GM23338 (cell line): ENCODE measurements around the gene LMOD1.

Experiments
- CREB1 ChIP-seq: fragments of 250-450 bp; sonication (Bioruptor Pico); IDR thresholded peaks from 2 replicates; pipeline ENCODE4 v1.5.0; 2020; ENCODE audit warnings: low read depth, mild to moderate bottlenecking, moderate library complexity
- CTCF ChIP-seq, 2 experiments: fragments of 200-600 bp in 1 of 2; sonication (generic) in 1 of 2; conservative IDR thresholded peaks; 2 replicates each; pipeline versions ENCODE4 v1.5.1 to v1.6.1; 2016 to 2017; ENCODE audit warnings: antibody characterized with exemption in 2 of 2, low read depth in 2 of 2, mild to moderate bottlenecking in 2 of 2, moderate library complexity in 1 of 2
- ETS1 ChIP-seq: IDR thresholded peaks from 2 replicates; pipeline ENCODE4 v1.6.1; 2016; ENCODE audit warnings: antibody characterized with exemption
- EZH2 ChIP-seq: fragments of 200-600 bp; sonication (generic); IDR thresholded peaks from one replicate; pipeline ENCODE4 v1.8.0; 2017; ENCODE audit warnings: antibody characterized with exemption, mild to moderate bottlenecking, low read depth; ENCODE audit not compliant: unreplicated experiment
- EZH2phosphoT487 ChIP-seq: fragments of 200-600 bp; sonication (generic); IDR thresholded peaks from one replicate; pipeline ENCODE4 v1.8.1; 2018; ENCODE audit warnings: antibody characterized with exemption; ENCODE audit not compliant: unreplicated experiment
- JUNB ChIP-seq: IDR thresholded peaks from one replicate; pipeline ENCODE4 v1.6.1; 2016; ENCODE audit warnings: antibody characterized with exemption; ENCODE audit not compliant: unreplicated experiment
- NANOG ChIP-seq: IDR thresholded peaks from 2 replicates; pipeline ENCODE4 v1.6.1; 2016; ENCODE audit warnings: antibody characterized with exemption, borderline replicate concordance
- POLR2AphosphoS5 ChIP-seq: IDR thresholded peaks from 2 replicates; pipeline ENCODE4 v1.6.1; 2016; ENCODE audit warnings: antibody characterized with exemption, low read depth
- STAT1 ChIP-seq: IDR thresholded peaks from one replicate; pipeline ENCODE4 v1.6.1; 2016; ENCODE audit warnings: antibody characterized with exemption; ENCODE audit not compliant: unreplicated experiment
- ZNF114 ChIP-seq: fragments of 250-450 bp; sonication (Bioruptor Pico); IDR thresholded peaks from 2 replicates; pipeline ENCODE4 v1.5.0; 2020; ENCODE audit warnings: mild to moderate bottlenecking, moderate library complexity
- ZNF331 ChIP-seq: fragments of 250-450 bp; sonication (Bioruptor Pico); IDR thresholded peaks from 2 replicates; pipeline ENCODE4 v1.5.0; 2020; ENCODE audit warnings: low read depth, mild to moderate bottlenecking, moderate library complexity
- TF ChIP-seq, protein P1 (sequence below): IDR thresholded peaks from one replicate; pipeline ENCODE4 v1.6.1; 2018; ENCODE audit warnings: antibody characterized with exemption; ENCODE audit not compliant: unreplicated experiment
- TF ChIP-seq, protein P2 (sequence below): fragments of 250-450 bp; sonication (Bioruptor Pico); IDR thresholded peaks from 2 replicates; pipeline ENCODE4 v1.5.0; 2020; ENCODE audit warnings: mild to moderate bottlenecking, moderate library complexity

DNA sequence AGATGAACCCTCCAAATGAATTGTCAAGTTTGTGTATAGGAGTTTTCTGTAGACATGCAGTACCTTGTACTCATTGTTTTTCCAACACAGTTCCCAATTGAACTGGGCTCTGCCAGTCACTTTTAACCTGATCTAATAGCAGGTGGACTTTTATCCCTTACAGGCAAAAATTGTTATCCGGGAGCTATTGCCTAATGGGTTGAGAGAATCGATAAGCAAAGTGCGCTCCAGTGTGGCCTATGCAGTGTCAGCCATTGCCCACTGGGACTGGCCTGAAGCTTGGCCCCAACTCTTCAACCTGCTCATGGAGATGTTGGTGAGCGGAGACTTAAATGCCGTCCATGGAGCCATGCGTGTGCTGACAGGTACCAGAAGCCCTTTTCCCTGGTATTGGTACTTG, 98.1 kb downstream of the LMOD1 start:
- TF ChIP-seq CTCF (conservative IDR thresholded peaks at IDR 0.05; ENCODE audit: low read depth in 2 of 2) = no peak
- TF ChIP-seq POLR2AphosphoS5 = no peak
- TF ChIP-seq EZH2phosphoT487 = no peak
- TF ChIP-seq EZH2 = no peak
- TF ChIP-seq, protein P1, sequence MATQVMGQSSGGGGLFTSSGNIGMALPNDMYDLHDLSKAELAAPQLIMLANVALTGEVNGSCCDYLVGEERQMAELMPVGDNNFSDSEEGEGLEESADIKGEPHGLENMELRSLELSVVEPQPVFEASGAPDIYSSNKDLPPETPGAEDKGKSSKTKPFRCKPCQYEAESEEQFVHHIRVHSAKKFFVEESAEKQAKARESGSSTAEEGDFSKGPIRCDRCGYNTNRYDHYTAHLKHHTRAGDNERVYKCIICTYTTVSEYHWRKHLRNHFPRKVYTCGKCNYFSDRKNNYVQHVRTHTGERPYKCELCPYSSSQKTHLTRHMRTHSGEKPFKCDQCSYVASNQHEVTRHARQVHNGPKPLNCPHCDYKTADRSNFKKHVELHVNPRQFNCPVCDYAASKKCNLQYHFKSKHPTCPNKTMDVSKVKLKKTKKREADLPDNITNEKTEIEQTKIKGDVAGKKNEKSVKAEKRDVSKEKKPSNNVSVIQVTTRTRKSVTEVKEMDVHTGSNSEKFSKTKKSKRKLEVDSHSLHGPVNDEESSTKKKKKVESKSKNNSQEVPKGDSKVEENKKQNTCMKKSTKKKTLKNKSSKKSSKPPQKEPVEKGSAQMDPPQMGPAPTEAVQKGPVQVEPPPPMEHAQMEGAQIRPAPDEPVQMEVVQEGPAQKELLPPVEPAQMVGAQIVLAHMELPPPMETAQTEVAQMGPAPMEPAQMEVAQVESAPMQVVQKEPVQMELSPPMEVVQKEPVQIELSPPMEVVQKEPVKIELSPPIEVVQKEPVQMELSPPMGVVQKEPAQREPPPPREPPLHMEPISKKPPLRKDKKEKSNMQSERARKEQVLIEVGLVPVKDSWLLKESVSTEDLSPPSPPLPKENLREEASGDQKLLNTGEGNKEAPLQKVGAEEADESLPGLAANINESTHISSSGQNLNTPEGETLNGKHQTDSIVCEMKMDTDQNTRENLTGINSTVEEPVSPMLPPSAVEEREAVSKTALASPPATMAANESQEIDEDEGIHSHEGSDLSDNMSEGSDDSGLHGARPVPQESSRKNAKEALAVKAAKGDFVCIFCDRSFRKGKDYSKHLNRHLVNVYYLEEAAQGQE = no peak
- TF ChIP-seq ETS1 = no peak
- no peak for TF ChIP-seq CREB1 (CRISPR knock-in tag)
- TF ChIP-seq ZNF331 = no peak
- no peak for TF ChIP-seq JUNB
- TF ChIP-seq STAT1 = no peak
- TF ChIP-seq NANOG = no peak
- TF ChIP-seq, protein P2, sequence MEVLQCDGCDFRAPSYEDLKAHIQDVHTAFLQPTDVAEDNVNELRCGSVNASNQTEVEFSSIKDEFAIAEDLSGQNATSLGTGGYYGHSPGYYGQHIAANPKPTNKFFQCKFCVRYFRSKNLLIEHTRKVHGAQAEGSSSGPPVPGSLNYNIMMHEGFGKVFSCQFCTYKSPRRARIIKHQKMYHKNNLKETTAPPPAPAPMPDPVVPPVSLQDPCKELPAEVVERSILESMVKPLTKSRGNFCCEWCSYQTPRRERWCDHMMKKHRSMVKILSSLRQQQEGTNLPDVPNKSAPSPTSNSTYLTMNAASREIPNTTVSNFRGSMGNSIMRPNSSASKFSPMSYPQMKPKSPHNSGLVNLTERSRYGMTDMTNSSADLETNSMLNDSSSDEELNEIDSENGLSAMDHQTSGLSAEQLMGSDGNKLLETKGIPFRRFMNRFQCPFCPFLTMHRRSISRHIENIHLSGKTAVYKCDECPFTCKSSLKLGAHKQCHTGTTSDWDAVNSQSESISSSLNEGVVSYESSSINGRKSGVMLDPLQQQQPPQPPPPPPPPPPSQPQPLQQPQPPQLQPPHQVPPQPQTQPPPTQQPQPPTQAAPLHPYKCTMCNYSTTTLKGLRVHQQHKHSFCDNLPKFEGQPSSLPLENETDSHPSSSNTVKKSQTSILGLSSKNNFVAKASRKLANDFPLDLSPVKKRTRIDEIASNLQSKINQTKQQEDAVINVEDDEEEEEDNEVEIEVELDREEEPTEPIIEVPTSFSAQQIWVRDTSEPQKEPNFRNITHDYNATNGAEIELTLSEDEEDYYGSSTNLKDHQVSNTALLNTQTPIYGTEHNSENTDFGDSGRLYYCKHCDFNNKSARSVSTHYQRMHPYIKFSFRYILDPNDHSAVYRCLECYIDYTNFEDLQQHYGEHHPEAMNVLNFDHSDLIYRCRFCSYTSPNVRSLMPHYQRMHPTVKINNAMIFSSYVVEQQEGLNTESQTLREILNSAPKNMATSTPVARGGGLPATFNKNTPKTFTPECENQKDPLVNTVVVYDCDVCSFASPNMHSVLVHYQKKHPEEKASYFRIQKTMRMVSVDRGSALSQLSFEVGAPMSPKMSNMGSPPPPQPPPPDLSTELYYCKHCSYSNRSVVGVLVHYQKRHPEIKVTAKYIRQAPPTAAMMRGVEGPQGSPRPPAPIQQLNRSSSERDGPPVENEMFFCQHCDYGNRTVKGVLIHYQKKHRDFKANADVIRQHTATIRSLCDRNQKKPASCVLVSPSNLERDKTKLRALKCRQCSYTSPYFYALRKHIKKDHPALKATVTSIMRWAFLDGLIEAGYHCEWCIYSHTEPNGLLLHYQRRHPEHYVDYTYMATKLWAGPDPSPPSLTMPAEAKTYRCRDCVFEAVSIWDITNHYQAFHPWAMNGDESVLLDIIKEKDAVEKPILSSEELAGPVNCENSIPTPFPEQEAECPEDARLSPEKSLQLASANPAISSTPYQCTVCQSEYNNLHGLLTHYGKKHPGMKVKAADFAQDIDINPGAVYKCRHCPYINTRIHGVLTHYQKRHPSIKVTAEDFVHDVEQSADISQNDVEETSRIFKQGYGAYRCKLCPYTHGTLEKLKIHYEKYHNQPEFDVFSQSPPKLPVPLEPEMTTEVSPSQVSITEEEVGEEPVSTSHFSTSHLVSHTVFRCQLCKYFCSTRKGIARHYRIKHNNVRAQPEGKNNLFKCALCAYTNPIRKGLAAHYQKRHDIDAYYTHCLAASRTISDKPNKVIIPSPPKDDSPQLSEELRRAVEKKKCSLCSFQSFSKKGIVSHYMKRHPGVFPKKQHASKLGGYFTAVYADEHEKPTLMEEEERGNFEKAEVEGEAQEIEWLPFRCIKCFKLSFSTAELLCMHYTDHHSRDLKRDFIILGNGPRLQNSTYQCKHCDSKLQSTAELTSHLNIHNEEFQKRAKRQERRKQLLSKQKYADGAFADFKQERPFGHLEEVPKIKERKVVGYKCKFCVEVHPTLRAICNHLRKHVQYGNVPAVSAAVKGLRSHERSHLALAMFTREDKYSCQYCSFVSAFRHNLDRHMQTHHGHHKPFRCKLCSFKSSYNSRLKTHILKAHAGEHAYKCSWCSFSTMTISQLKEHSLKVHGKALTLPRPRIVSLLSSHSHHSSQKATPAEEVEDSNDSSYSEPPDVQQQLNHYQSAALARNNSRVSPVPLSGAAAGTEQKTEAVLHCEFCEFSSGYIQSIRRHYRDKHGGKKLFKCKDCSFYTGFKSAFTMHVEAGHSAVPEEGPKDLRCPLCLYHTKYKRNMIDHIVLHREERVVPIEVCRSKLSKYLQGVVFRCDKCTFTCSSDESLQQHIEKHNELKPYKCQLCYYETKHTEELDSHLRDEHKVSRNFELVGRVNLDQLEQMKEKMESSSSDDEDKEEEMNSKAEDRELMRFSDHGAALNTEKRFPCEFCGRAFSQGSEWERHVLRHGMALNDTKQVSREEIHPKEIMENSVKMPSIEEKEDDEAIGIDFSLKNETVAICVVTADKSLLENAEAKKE = no peak
- no peak for TF ChIP-seq ZNF114 (CRISPR knock-in tag)
